ENCODE results near the gene S100A9. TPM values are rescaled to one million over a fixed set of nuclear protein-coding genes. Genes with fewer than 3 reads are reported as not detected.
"Not testable (repeated sequence)": the region's sequence is repeated elsewhere in the genome, so short reads cannot be mapped to it uniquely, and the experiment has no call there.

Gene S100A9
- total RNA-seq, 1 donor from 2014 or later, result 0.51 TPM

DNA sequence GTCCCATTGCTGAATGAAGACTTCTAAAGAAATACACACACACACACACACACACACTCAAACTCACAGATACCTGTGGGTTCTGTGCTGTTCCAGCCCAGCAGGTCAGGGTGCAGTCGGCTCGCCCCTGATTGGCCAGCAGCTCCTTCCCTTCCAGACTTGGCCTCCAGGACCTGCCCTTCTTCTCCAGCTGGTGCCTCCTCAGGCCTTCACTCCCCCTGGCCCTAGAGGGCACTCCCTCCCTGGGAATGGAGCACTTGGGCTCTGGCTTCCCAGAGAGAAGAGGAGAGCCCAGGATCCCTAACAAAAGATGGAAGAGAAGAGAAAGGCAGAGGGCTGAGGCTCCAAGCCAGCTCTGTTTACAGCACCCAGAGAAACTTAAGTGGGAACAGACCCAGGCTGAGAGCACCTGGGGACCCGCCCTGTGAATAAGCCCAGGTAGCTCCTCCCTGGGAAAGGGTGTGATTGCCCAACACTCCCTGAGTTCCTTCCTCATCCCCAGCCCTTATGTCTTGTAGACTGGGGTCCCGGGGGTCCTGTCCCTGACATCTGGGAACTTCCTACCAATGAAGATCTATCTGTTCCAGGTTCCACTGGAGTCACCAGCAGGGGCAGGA lies 45.0 kb upstream of the S100A9 start, which contains the start of gene PGLYRP3:
Gene PGLYRP3 (minus strand): TSS at position 383 of the 617 bp plus-strand sequence. CDS start 2,287 bp downstream, outside the sequence.
- H3K4me1 Mint-ChIP-seq (ENCODE audit: unreplicated experiment), result peaks cover 3% of the 10 kb centered on the region
- no peak for DNase-seq (ENCODE audit: low spot score)
- TF ChIP-seq, protein P1, sequence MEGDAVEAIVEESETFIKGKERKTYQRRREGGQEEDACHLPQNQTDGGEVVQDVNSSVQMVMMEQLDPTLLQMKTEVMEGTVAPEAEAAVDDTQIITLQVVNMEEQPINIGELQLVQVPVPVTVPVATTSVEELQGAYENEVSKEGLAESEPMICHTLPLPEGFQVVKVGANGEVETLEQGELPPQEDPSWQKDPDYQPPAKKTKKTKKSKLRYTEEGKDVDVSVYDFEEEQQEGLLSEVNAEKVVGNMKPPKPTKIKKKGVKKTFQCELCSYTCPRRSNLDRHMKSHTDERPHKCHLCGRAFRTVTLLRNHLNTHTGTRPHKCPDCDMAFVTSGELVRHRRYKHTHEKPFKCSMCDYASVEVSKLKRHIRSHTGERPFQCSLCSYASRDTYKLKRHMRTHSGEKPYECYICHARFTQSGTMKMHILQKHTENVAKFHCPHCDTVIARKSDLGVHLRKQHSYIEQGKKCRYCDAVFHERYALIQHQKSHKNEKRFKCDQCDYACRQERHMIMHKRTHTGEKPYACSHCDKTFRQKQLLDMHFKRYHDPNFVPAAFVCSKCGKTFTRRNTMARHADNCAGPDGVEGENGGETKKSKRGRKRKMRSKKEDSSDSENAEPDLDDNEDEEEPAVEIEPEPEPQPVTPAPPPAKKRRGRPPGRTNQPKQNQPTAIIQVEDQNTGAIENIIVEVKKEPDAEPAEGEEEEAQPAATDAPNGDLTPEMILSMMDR (IDR thresholded peaks at IDR 0.05; ENCODE audit: unreplicated experiment), result no peak
- H3K27me3 Mint-ChIP-seq (ENCODE audit: unreplicated experiment), result no peaks in the 10 kb centered on the region
- H3K27ac Mint-ChIP-seq (ENCODE audit: unreplicated experiment), result no peak within 1 kb of the TSS
- no peaks in the 10 kb centered on the region for H3K36me3 Mint-ChIP-seq (ENCODE audit: low read depth, unreplicated experiment)
- H3K4me3 Mint-ChIP-seq (ENCODE audit: unreplicated experiment), result no peak within 1 kb of the TSS
- H3K9me3 Mint-ChIP-seq (ENCODE audit: unreplicated experiment), result no peaks in the 10 kb centered on the region

DNA sequence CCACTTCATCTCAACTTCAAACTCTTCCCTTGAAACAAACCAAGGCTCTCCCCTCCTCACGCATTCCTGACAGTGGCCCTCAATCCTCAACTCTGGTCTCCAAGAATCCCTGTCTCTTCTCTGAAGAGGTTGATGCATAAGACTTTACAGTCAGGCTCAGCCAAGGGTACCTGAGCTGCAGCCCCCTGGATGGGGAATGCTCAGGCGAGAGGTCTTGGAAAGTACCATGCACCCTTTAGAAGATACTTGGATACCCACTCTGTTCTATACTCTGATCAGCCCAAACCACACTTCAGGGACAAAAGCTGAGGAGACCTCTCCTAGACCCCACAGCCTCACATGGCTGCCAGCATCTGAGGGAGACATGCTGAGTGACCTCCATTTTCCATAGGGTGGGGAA lies 44.4 kb upstream of the S100A9 start:
- Mint-ChIP-seq H3K36me3 (ENCODE audit: low read depth, unreplicated experiment) (no peaks in the 10 kb centered on the region), H3K27ac (ENCODE audit: unreplicated experiment) (no peak overlapping the region), H3K4me1 (ENCODE audit: unreplicated experiment) (peaks cover 3% of the 10 kb centered on the region), H3K9me3 (ENCODE audit: unreplicated experiment) (no peaks in the 10 kb centered on the region), H3K4me3 (ENCODE audit: unreplicated experiment) (no peak overlapping the region), H3K27me3 (ENCODE audit: unreplicated experiment) (no peaks in the 10 kb centered on the region)
- no peak for DNase-seq (ENCODE audit: low spot score)
- TF ChIP-seq, protein P1 (IDR thresholded peaks at IDR 0.05; ENCODE audit: unreplicated experiment), result no peak

DNA sequence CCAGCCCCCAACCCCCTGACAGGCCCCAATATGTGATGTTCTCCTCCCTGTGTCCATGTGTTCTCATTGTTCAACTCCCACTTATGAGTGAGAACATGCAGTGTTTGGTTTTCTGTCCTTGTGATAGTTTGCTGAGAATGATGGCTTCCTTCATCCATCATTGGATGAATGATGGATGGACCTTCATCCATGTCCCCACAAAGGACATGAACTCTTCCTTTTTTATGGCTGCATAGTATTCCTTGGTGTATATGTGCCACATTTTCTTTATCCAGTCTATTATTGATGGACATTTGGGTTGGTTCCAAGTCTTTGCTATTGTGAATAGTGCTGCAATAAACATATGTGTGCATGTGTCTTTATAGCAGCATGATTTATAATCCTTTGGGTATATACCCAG lies 43.3 kb upstream of the S100A9 start:
- H3K27me3 Mint-ChIP-seq (ENCODE audit: unreplicated experiment); H3K27ac Mint-ChIP-seq (ENCODE audit: unreplicated experiment); H3K9me3 Mint-ChIP-seq (ENCODE audit: unreplicated experiment); H3K4me1 Mint-ChIP-seq (ENCODE audit: unreplicated experiment); H3K4me3 Mint-ChIP-seq (ENCODE audit: unreplicated experiment); DNase-seq (ENCODE audit: low spot score); H3K36me3 Mint-ChIP-seq (ENCODE audit: low read depth, unreplicated experiment): not testable (repeated sequence)

DNA sequence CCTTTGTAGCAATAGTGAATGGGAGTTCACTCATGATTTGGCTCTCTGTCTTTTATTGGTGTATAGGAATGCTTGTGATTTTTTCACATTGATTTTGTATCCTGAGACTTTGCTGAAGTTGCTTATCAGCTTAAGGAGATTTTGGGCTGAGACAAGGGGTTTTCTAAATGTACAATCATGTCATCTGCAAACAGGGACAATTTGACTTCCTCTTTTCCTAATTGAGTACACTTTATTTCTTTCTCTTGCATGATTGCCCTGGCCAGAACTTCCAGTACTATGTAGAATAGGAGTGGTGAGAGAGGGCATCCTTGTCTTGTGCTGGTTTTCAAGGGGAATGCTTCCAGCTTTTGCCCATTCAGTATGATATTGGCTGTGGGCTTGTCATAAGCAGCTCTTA lies 41.6 kb upstream of the S100A9 start:
- H3K36me3 Mint-ChIP-seq (ENCODE audit: low read depth, unreplicated experiment); H3K9me3 Mint-ChIP-seq (ENCODE audit: unreplicated experiment); H3K4me3 Mint-ChIP-seq (ENCODE audit: unreplicated experiment); H3K27ac Mint-ChIP-seq (ENCODE audit: unreplicated experiment); H3K27me3 Mint-ChIP-seq (ENCODE audit: unreplicated experiment); DNase-seq (ENCODE audit: low spot score); H3K4me1 Mint-ChIP-seq (ENCODE audit: unreplicated experiment): not testable (repeated sequence)

DNA sequence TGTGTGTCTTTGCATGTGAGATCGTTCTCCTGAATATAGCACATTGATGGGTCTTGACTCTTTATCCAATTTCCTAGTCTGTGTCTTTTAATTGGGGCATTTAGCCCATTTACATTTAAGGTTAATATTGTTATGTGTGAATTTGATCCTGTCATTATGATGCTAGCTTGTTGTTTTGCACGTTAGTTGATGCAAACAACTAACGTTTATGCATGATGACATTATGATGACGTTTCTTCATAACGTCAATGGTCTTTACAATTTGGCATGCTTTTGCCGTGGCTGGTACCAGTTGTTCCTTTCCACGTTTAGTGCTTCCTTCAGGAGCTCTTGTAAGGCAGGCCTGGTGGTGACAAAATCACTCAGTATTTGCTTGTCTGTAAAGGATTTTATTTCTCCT lies 39.5 kb upstream of the S100A9 start:
- H3K4me3 Mint-ChIP-seq (ENCODE audit: unreplicated experiment); H3K4me1 Mint-ChIP-seq (ENCODE audit: unreplicated experiment); H3K27ac Mint-ChIP-seq (ENCODE audit: unreplicated experiment); H3K9me3 Mint-ChIP-seq (ENCODE audit: unreplicated experiment); H3K36me3 Mint-ChIP-seq (ENCODE audit: low read depth, unreplicated experiment); H3K27me3 Mint-ChIP-seq (ENCODE audit: unreplicated experiment); DNase-seq (ENCODE audit: low spot score): not testable (repeated sequence)

DNA sequence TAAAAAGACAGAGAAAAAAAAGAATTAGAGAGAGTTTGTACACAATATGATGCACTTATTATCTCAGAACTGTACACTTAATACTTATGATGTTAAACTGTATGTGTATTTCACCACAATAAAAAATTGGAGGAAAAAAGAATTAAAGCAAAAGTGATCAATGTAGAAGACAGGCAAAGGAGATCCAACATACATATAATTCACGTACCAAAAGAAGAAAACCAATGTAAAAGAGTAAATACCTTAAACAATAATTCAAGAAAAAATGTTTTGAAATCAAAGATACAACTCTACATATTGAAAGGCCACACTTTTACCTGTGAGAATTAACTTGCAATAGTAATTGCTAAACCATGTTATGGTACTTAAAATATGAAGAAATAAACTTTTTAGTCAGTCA lies 35.1 kb upstream of the S100A9 start:
- Mint-ChIP-seq H3K4me3 (ENCODE audit: unreplicated experiment) (no peak overlapping the region), H3K36me3 (ENCODE audit: low read depth, unreplicated experiment) (no peaks in the 10 kb centered on the region), H3K27me3 (ENCODE audit: unreplicated experiment) (no peaks in the 10 kb centered on the region), H3K27ac (ENCODE audit: unreplicated experiment) (no peak overlapping the region), H3K9me3 (ENCODE audit: unreplicated experiment) (peaks cover 6% of the 10 kb centered on the region), H3K4me1 (ENCODE audit: unreplicated experiment) (no peaks in the 10 kb centered on the region)
- TF ChIP-seq, protein P1 (IDR thresholded peaks at IDR 0.05; ENCODE audit: unreplicated experiment), result no peak
- DNase-seq (ENCODE audit: low spot score), result no peak
